Neutrophil (primary cell): ENCODE measurements around the gene CCNL2.

Source experiments
- H3K27ac ChIP-seq: fragments of 200-600 bp; sonication (generic); 2 replicates; pipeline ENCODE4 v1.5.1; 2016; ENCODE audit warnings: mild to moderate bottlenecking, moderate library complexity
- H3K27me3 ChIP-seq: fragments of 200-600 bp; sonication (generic); 2 replicates; pipeline ENCODE4 v1.6.0; 2016; ENCODE audit warnings: mild to moderate bottlenecking
- H3K36me3 ChIP-seq: fragments of 200-600 bp; sonication (generic); 2 replicates; pipeline ENCODE4 v1.5.1; 2017
- H3K4me1 ChIP-seq, 2 experiments: fragments of 200-600 bp in 1 of 2; sonication (generic) in 1 of 2; 1 replicate in 1 of 2; 2 replicates in 1 of 2; pipeline versions ENCODE4 v1.5.1 to v1.6.1; 2013 to 2016; ENCODE audit warnings: low read depth in 1 of 2, low read length in 1 of 2, mild to moderate bottlenecking in 1 of 2, moderate library complexity in 1 of 2; ENCODE audit not compliant: control insufficient read depth in 1 of 2, insufficient read depth in 1 of 2
- H3K4me3 ChIP-seq, 2 experiments: fragments of 200-600 bp in 1 of 2; sonication (generic) in 1 of 2; 1 replicate in 1 of 2; 2 replicates in 1 of 2; pipeline ENCODE4 v1.5.1; 2013 to 2016; ENCODE audit warnings: low read depth in 1 of 2, low read length in 1 of 2, mild to moderate bottlenecking in 1 of 2, moderate library complexity in 1 of 2
- H3K9me3 ChIP-seq: fragments of 200-600 bp; sonication (generic); 2 replicates; pipeline ENCODE4 v1.5.1; 2016
- CTCF ChIP-seq: fragments of 200-600 bp; sonication (generic); IDR thresholded peaks from 2 replicates; pipeline ENCODE4 v1.5.1; 2016; ENCODE audit warnings: antibody characterized with exemption

The CCNL2 gene

DNA sequence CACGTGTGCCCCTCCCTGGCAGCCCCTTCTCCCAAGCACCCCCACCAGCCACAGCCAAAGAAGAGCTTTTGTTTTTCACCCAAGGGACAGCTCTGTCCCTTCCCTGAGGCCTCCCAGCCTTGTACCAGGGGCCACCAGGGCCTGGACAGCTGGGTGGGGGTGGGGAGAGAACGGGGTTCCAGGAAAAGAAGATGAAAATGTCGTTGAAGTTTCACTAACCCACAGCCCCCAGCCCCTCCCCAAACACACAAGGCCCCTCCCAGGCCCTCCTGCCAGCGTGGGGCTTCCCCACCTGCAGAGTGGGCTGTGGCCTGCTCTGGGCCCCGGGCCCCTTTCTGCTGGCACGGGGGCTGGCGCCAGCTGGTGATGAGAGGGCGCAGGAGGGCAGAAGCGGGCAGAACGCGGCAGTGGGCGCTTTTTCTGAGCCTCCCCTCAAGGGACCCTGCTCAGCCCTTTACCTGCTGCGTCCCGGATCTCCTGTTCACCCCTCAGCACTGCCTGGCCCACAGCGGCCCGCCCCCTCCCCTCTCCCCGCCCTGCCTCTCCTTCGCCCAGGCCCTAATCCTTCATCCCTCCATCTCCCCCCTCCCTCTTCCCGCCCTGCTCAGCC lies 27.5 kb upstream of the CCNL2 start:
- Histone ChIP-seq H3K9me3 (no peaks in the 10 kb centered on the region), H3K36me3 (no peaks in the 10 kb centered on the region), H3K4me1 (no peaks in the 10 kb centered on the region), H3K27me3 (peaks cover 96% of the 10 kb centered on the region), H3K27ac (no peak overlapping the region), H3K4me3 (no peak overlapping the region)
- no peak for TF ChIP-seq CTCF

GRCh38 chr1:1425753-1426495 lies 26.8 kb upstream of the CCNL2 start:
- Histone ChIP-seq H3K36me3 (no peaks in the 10 kb centered on the region), H3K4me3 (no peak overlapping the region), H3K27ac (no peak overlapping the region), H3K9me3 (no peaks in the 10 kb centered on the region), H3K4me1 (no peaks in the 10 kb centered on the region), H3K27me3 (peaks cover 96% of the 10 kb centered on the region)
- TF ChIP-seq CTCF: no peak

- no peak overlapping the region for H3K27ac ChIP-seq
- no peak for TF ChIP-seq CTCF
Observed at GRCh38 chr1:1425426-1425752, 26.3 kb upstream of the CCNL2 start.

GRCh38 chr1:1424707-1425106 lies 25.6 kb upstream of the CCNL2 start:
- Histone ChIP-seq H3K36me3 (no peaks in the 10 kb centered on the region), H3K4me3 (no peak overlapping the region), H3K4me1 (no peaks in the 10 kb centered on the region), H3K9me3 (no peaks in the 10 kb centered on the region), H3K27ac (no peak overlapping the region), H3K27me3 (peaks cover 94% of the 10 kb centered on the region)
- TF ChIP-seq CTCF: no peak

More at GRCh38 chr1:1425426-1425752, 26.3 kb upstream of the CCNL2 start:
- Histone ChIP-seq H3K36me3 (no peaks in the 10 kb centered on the region), H3K9me3 (no peaks in the 10 kb centered on the region), H3K27me3 (peaks cover 96% of the 10 kb centered on the region), H3K4me1 (no peaks in the 10 kb centered on the region), H3K4me3 (no peak overlapping the region)

- no peak overlapping the region for H3K4me3 ChIP-seq
- no peak for TF ChIP-seq CTCF
- no peaks in the 10 kb centered on the region for H3K9me3 ChIP-seq
- no peaks in the 10 kb centered on the region for H3K36me3 ChIP-seq
- no peaks in the 10 kb centered on the region for H3K4me1 ChIP-seq
- no peak overlapping the region for H3K27ac ChIP-seq
- H3K27me3 ChIP-seq: peaks cover 94% of the 10 kb centered on the region
Observed at GRCh38 chr1:1423245-1423597, 24.1 kb upstream of the CCNL2 start.
